Right lobe of liver (tissue), 4 donors: ENCODE results near the gene KIAA0586.

ENCODE experiments used
- CTCF ChIP-seq, 4 donors: fragments of 200-600 bp in 3 of 4; fragments of 450-650 bp in 1 of 4; IDR thresholded peaks; one replicate each; pipeline versions ENCODE4 v1.5.1 to v1.8.0; 2016 to 2022; ENCODE audit warnings: antibody characterized with exemption in 4 of 4, mild to moderate bottlenecking in 2 of 4
- POLR2A ChIP-seq: fragments of 450-650 bp; IDR thresholded peaks from one replicate; pipeline ENCODE4 v1.6.1; 2017; ENCODE audit warnings: antibody characterized with exemption, mild to moderate bottlenecking
- donor health status: DM: no; HTN: no; CAD: no.
- donor health status: DM: no; HTN: no; CAD: no.
- donor health status: DM: no; HTN: yes; CAD: no.

GRCh38 chr14:58571769-58572472, 144.4 kb downstream of the KIAA0586 start:
- TF ChIP-seq CTCF (IDR thresholded peaks at IDR 0.05) (no peak), POLR2A (no peak)
